ENCODE data around the gene PPCS. TPM values are rescaled to one million over a fixed set of nuclear protein-coding genes. Genes with fewer than 3 reads are reported as not detected.
"Not testable (repeated sequence)": the region's sequence is repeated elsewhere in the genome, so short reads cannot be mapped to it uniquely, and the experiment has no call there.

Gene PPCS
- total RNA-seq, 2 donors from 2014 or later = 93.0 to 108 TPM

GRCh38 chr1:42479621-42480020 lies 23.3 kb downstream of the PPCS start:
- no peak for TF ChIP-seq CTCF (IDR thresholded peaks at IDR 0.05)
- H3K27ac ChIP-seq = no peak overlapping the region
- DNase-seq = no peak
- no peaks in the 10 kb centered on the region for H3K9me3 ChIP-seq
- no peak overlapping the region for H3K4me3 ChIP-seq
- intact Hi-C loops (cut with DNase I) = no loop called here
- no peaks in the 10 kb centered on the region for H3K4me1 ChIP-seq
- H3K27me3 ChIP-seq = no peaks in the 10 kb centered on the region
- H3K9ac ChIP-seq (ENCODE audit: low read depth in 2 of 2, low read length in 2 of 2) = no peak overlapping the region
- H3K36me3 ChIP-seq = no peaks in the 10 kb centered on the region

GRCh38 chr1:42480921-42481320 lies 24.6 kb downstream of the PPCS start:
- Histone ChIP-seq H3K9me3 (no peaks in the 10 kb centered on the region), H3K27ac (no peak overlapping the region), H3K4me3 (no peak overlapping the region), H3K9ac (ENCODE audit: low read depth in 2 of 2, low read length in 2 of 2) (no peak overlapping the region), H3K36me3 (no peaks in the 10 kb centered on the region), H3K27me3 (no peaks in the 10 kb centered on the region), H3K4me1 (no peaks in the 10 kb centered on the region)
- no peak for TF ChIP-seq CTCF (IDR thresholded peaks at IDR 0.05)
- no peak for DNase-seq
- intact Hi-C loops (cut with DNase I) = no loop called here

- Histone ChIP-seq H3K9ac (ENCODE audit: low read depth in 2 of 2, low read length in 2 of 2) (no peak overlapping the region), H3K27me3 (no peaks in the 10 kb centered on the region), H3K4me1 (no peaks in the 10 kb centered on the region), H3K4me3 (no peak overlapping the region), H3K27ac (no peak overlapping the region), H3K9me3 (no peaks in the 10 kb centered on the region), H3K36me3 (no peaks in the 10 kb centered on the region)
- intact Hi-C loops (cut with DNase I) = no loop called here
- no peak for TF ChIP-seq CTCF (IDR thresholded peaks at IDR 0.05)
- no peak for DNase-seq
These were observed 26.4 kb downstream of the PPCS start for GRCh38 chr1:42482635-42483153.

- H3K27me3 ChIP-seq = no peaks in the 10 kb centered on the region
- no peak overlapping the region for H3K4me3 ChIP-seq
- no peak overlapping the region for H3K27ac ChIP-seq
- H3K4me1 ChIP-seq = no peaks in the 10 kb centered on the region
- H3K36me3 ChIP-seq = no peaks in the 10 kb centered on the region
- DNase-seq = no peak
- no peaks in the 10 kb centered on the region for H3K9me3 ChIP-seq
- no peak for TF ChIP-seq CTCF (IDR thresholded peaks at IDR 0.05)
- H3K9ac ChIP-seq (ENCODE audit: low read depth in 2 of 2, low read length in 2 of 2) = no peak overlapping the region
- intact Hi-C loops (cut with DNase I) = no loop called here
These were observed 28.0 kb downstream of the PPCS start for GRCh38 chr1:42484382-42484781.

- Histone ChIP-seq H3K27ac (no peak overlapping the region), H3K4me3 (no peak overlapping the region), H3K9me3 (no peaks in the 10 kb centered on the region), H3K36me3 (no peaks in the 10 kb centered on the region), H3K4me1 (no peaks in the 10 kb centered on the region), H3K9ac (ENCODE audit: low read depth in 2 of 2, low read length in 2 of 2) (no peak overlapping the region), H3K27me3 (no peaks in the 10 kb centered on the region)
- no peak for TF ChIP-seq CTCF (IDR thresholded peaks at IDR 0.05)
- no peak for DNase-seq
- intact Hi-C loops (cut with DNase I) = no loop called here
These were observed 33.9 kb downstream of the PPCS start for GRCh38 chr1:42490237-42490636.

GRCh38 chr1:42502031-42502430 lies 45.7 kb downstream of the PPCS start:
- DNase-seq; H3K9me3 ChIP-seq; H3K27me3 ChIP-seq; intact Hi-C loops (cut with DNase I); H3K9ac ChIP-seq (ENCODE audit: low read depth in 2 of 2, low read length in 2 of 2); H3K4me3 ChIP-seq; H3K36me3 ChIP-seq; H3K4me1 ChIP-seq; H3K27ac ChIP-seq: not testable (repeated sequence)

Measured in colonic mucosa (tissue), 4 donors.